Activated CD8-positive, alpha-beta memory T cell treated with anti-CD3 and anti-CD28 coated beads, Interleukin-2, amount 10 ng/mL, durations not matched to agents 7 days and 5 days (primary cell): Measurements from ENCODE around the gene WWTR1. TPM values are rescaled to one million over a fixed set of nuclear protein-coding genes. Genes with fewer than 3 reads are reported as not detected.
A peak's percentile ranks its signal among the peaks of the same experiment; 100 is the strongest.

ENCODE experiments used
- ATAC-seq: fragments of 150-1000 bp; cut with Tn5 transposase; one replicate; pipeline ENCODE4 v1.10.0; 2021; ENCODE audit warnings: moderate library complexity
- CTCF ChIA-PET: fragments of 350-600 bp; sonication (Branson Sonifier 250); formaldehyde crosslinking; loops from one replicate; lab custom pipeline; 2021; ENCODE audit warnings: antibody characterized with exemption; lab: Charles Lee
- DNase-seq: peaks from one replicate; pipeline ENCODE4 v3.0.0-alpha.2; 2020
- H3K27ac Mint-ChIP-seq: one replicate; pipeline ENCODE4 v1.8.0; 2021; ENCODE audit warnings: mild to moderate bottlenecking, mixed read lengths
- H3K27me3 Mint-ChIP-seq: one replicate; pipeline ENCODE4 v1.8.0; 2021; ENCODE audit warnings: mixed read lengths
- H3K36me3 Mint-ChIP-seq: one replicate; pipeline ENCODE4 v1.8.0; 2021; ENCODE audit warnings: mild to moderate bottlenecking, mixed read lengths
- H3K4me1 Mint-ChIP-seq: one replicate; pipeline ENCODE4 v1.8.0; 2021; ENCODE audit warnings: mixed read lengths
- H3K4me3 Mint-ChIP-seq: one replicate; pipeline ENCODE4 v1.8.0; 2021; ENCODE audit warnings: mild to moderate bottlenecking, moderate library complexity, mixed read lengths
- H3K9me3 Mint-ChIP-seq: one replicate; pipeline ENCODE4 v1.8.0; 2022; ENCODE audit warnings: low read depth, mixed read lengths
- total RNA-seq, 2 experiments: library from RNA; stranded (reverse); gene quantifications; one replicate each; pipeline ENCODE4 v1.2.3, GENCODE V29; 2021

Gene WWTR1
- total RNA-seq, 2 experiments from 2014 or later, result 1.8 to 3.8 TPM

- no peak overlapping the region for H3K4me3 Mint-ChIP-seq
- no peaks in the 10 kb centered on the region for H3K36me3 Mint-ChIP-seq
- H3K27me3 Mint-ChIP-seq, result peaks cover 22% of the 10 kb centered on the region
- H3K27ac Mint-ChIP-seq, result no peak overlapping the region
- H3K4me1 Mint-ChIP-seq, result no peaks in the 10 kb centered on the region
- no peaks in the 10 kb centered on the region for H3K9me3 Mint-ChIP-seq
- DNase-seq, result no peak
- CTCF ChIA-PET, result no interaction called here
- ATAC-seq, result no peak
Observed at GRCh38 chr3:149590691-149591441, 67.0 kb downstream of the WWTR1 start.

GRCh38 chr3:149589332-149589731 lies 68.5 kb downstream of the WWTR1 start:
- CTCF ChIA-PET, result interaction anchor here (1.6 kb wide), 1 partner anchor 9 kb away, joined by 4 read pairs; no protein-coding TSS in a partner anchor
- no peak overlapping the region for H3K27ac Mint-ChIP-seq
- no peak for ATAC-seq
- no peaks in the 10 kb centered on the region for H3K9me3 Mint-ChIP-seq
- H3K36me3 Mint-ChIP-seq, result no peaks in the 10 kb centered on the region
- peaks cover 24% of the 10 kb centered on the region for H3K27me3 Mint-ChIP-seq
- peaks cover 13% of the 10 kb centered on the region for H3K4me1 Mint-ChIP-seq
- no peak overlapping the region for H3K4me3 Mint-ChIP-seq
- DNase-seq, result no peak

GRCh38 chr3:149588909-149589308 lies 68.9 kb downstream of the WWTR1 start:
- no peak overlapping the region for H3K27ac Mint-ChIP-seq
- no peaks in the 10 kb centered on the region for H3K9me3 Mint-ChIP-seq
- ATAC-seq (no peak), DNase-seq (no peak)
- H3K4me1 Mint-ChIP-seq, result peaks cover 15% of the 10 kb centered on the region
- peaks cover 28% of the 10 kb centered on the region for H3K27me3 Mint-ChIP-seq
- CTCF ChIA-PET, result interaction anchor here (1.6 kb wide), 1 partner anchor 9 kb away, joined by 4 read pairs; no protein-coding TSS in a partner anchor
- no peak overlapping the region for H3K4me3 Mint-ChIP-seq
- no peaks in the 10 kb centered on the region for H3K36me3 Mint-ChIP-seq

- no peaks in the 10 kb centered on the region for H3K36me3 Mint-ChIP-seq
- no peak overlapping the region for H3K27ac Mint-ChIP-seq
- H3K4me1 Mint-ChIP-seq, result peaks cover 15% of the 10 kb centered on the region
- CTCF ChIA-PET, result interaction anchor here (1.2 kb wide), 1 partner anchor 20 kb away, joined by 3 read pairs; no protein-coding TSS in a partner anchor
- H3K9me3 Mint-ChIP-seq, result no peaks in the 10 kb centered on the region
- no peak overlapping the region for H3K4me3 Mint-ChIP-seq
- DNase-seq (no peak), ATAC-seq (no peak)
- H3K27me3 Mint-ChIP-seq, result peaks cover 34% of the 10 kb centered on the region
Observed at GRCh38 chr3:149587383-149587782, 70.4 kb downstream of the WWTR1 start.

- CTCF ChIA-PET, result interaction anchor here (1.1 to 1.2 kb wide), 2 partner anchors 11 to 20 kb away, joined by 3 read pairs; no protein-coding TSS in a partner anchor
- H3K9me3 Mint-ChIP-seq, result no peaks in the 10 kb centered on the region
- DNase-seq, result no peak
Observed at GRCh38 chr3:149586871-149587270, 71.0 kb downstream of the WWTR1 start.

GRCh38 chr3:149585401-149585726 lies 72.5 kb downstream of the WWTR1 start:
- Mint-ChIP-seq H3K27ac (no peak overlapping the region), H3K4me3 (no peak overlapping the region), H3K4me1 (peaks cover 33% of the 10 kb centered on the region), H3K36me3 (no peaks in the 10 kb centered on the region), H3K9me3 (no peaks in the 10 kb centered on the region), H3K27me3 (peaks cover 41% of the 10 kb centered on the region)
- DNase-seq, result no peak
- CTCF ChIA-PET, result interaction anchor here (0.6 kb wide), 1 partner anchor 19 kb away, joined by 3 read pairs; no protein-coding TSS in a partner anchor
- peak; percentile 46 for ATAC-seq

More at GRCh38 chr3:149586871-149587270, 71.0 kb downstream of the WWTR1 start:
- H3K4me1 Mint-ChIP-seq, result peaks cover 18% of the 10 kb centered on the region
- H3K27me3 Mint-ChIP-seq, result peaks cover 34% of the 10 kb centered on the region
- no peak for ATAC-seq
- no peak overlapping the region for H3K4me3 Mint-ChIP-seq
- H3K27ac Mint-ChIP-seq, result no peak overlapping the region
- no peaks in the 10 kb centered on the region for H3K36me3 Mint-ChIP-seq

- Mint-ChIP-seq H3K4me1 (peaks cover 46% of the 10 kb centered on the region), H3K9me3 (no peaks in the 10 kb centered on the region), H3K36me3 (no peaks in the 10 kb centered on the region), H3K27me3 (peaks cover 41% of the 10 kb centered on the region), H3K27ac (no peak overlapping the region), H3K4me3 (no peak overlapping the region)
- no peak for ATAC-seq
- CTCF ChIA-PET, result interaction anchor here (1.1 to 1.3 kb wide), 2 partner anchors 15 to 27 kb away, joined by 3 to 5 read pairs; no protein-coding TSS in a partner anchor
- DNase-seq, result no peak
Observed at GRCh38 chr3:149583921-149584635, 73.7 kb downstream of the WWTR1 start.

- Mint-ChIP-seq H3K4me1 (peaks cover 57% of the 10 kb centered on the region), H3K27ac (no peak overlapping the region), H3K36me3 (no peaks in the 10 kb centered on the region), H3K9me3 (no peaks in the 10 kb centered on the region), H3K27me3 (peaks cover 34% of the 10 kb centered on the region), H3K4me3 (no peak overlapping the region)
- ATAC-seq, result no peak
- CTCF ChIA-PET, result interaction anchor here (2.7 kb wide), 1 partner anchor 76 kb away, joined by 9 read pairs; the partner anchor contains the start of gene WWTR1
- no peak for DNase-seq
Observed at GRCh38 chr3:149582395-149582794, 75.4 kb downstream of the WWTR1 start.

GRCh38 chr3:149581681-149582370 lies 76.0 kb downstream of the WWTR1 start:
- Mint-ChIP-seq H3K27me3 (peaks cover 28% of the 10 kb centered on the region), H3K4me1 (peaks cover 60% of the 10 kb centered on the region), H3K36me3 (no peaks in the 10 kb centered on the region), H3K9me3 (no peaks in the 10 kb centered on the region), H3K27ac (peak overlapping the region; percentile 26), H3K4me3 (no peak overlapping the region)
- DNase-seq, result peak; percentile 49
- CTCF ChIA-PET, result interaction anchor here (1.5 to 3.9 kb wide), 3 partner anchors 12 to 135 kb away, joined by 5 to 27 read pairs (median 9); partner anchors contain the start of gene WWTR1
- no peak for ATAC-seq

GRCh38 chr3:149581248-149581647 lies 76.6 kb downstream of the WWTR1 start:
- Mint-ChIP-seq H3K36me3 (no peaks in the 10 kb centered on the region), H3K27ac (peak overlapping the region; percentile 49), H3K27me3 (peaks cover 23% of the 10 kb centered on the region), H3K4me1 (peaks cover 65% of the 10 kb centered on the region), H3K9me3 (no peaks in the 10 kb centered on the region), H3K4me3 (no peak overlapping the region)
- CTCF ChIA-PET, result interaction anchor here (0.7 to 3.9 kb wide), 5 partner anchors 11 to 136 kb away, joined by 3 to 27 read pairs (median 5); partner anchors contain the start of gene WWTR1
- DNase-seq (no peak), ATAC-seq (no peak)

- ATAC-seq (peak; percentile 82), DNase-seq (peak; percentile 57)
- Mint-ChIP-seq H3K4me3 (peak overlapping the region; percentile 5), H3K36me3 (no peaks in the 10 kb centered on the region), H3K4me1 (peaks cover 71% of the 10 kb centered on the region), H3K27me3 (peaks cover 21% of the 10 kb centered on the region), H3K27ac (peak overlapping the region; percentile 78), H3K9me3 (no peaks in the 10 kb centered on the region)
- CTCF ChIA-PET, result interaction anchor here (0.8 to 3.9 kb wide), 11 partner anchors 8 to 172 kb away, joined by 3 to 27 read pairs (median 4); partner anchors contain the start of gene WWTR1
Observed at GRCh38 chr3:149579838-149580542, 77.8 kb downstream of the WWTR1 start.

GRCh38 chr3:149579161-149579560 lies 78.7 kb downstream of the WWTR1 start:
- DNase-seq (no peak), ATAC-seq (no peak)
- H3K9me3 Mint-ChIP-seq, result peaks cover 2% of the 10 kb centered on the region
- peaks cover 15% of the 10 kb centered on the region for H3K27me3 Mint-ChIP-seq
- H3K36me3 Mint-ChIP-seq, result peaks cover 4% of the 10 kb centered on the region
- CTCF ChIA-PET, result interaction anchor here (0.8 to 3.9 kb wide), 5 partner anchors 9 to 173 kb away, joined by 3 to 27 read pairs (median 4); no protein-coding TSS in a partner anchor
- peak overlapping the region; percentile 78 for H3K27ac Mint-ChIP-seq
- peaks cover 67% of the 10 kb centered on the region for H3K4me1 Mint-ChIP-seq
- H3K4me3 Mint-ChIP-seq, result no peak overlapping the region
